H1 (cell line): ENCODE results near the gene QPCTL. TPM values are rescaled to one million over a fixed set of nuclear protein-coding genes. Genes with fewer than 3 reads are reported as not detected.

Experiments
- ASH2L ChIP-seq: fragments of 200-600, 300-600 bp; sonication (generic); IDR thresholded peaks from one replicate; pipeline ENCODE4 v1.7.1; 2017; ENCODE audit warnings: low read length
- BACH1 ChIP-seq: IDR thresholded peaks from 2 replicates; pipeline ENCODE4 v1.6.1; 2012; ENCODE audit warnings: low read length, improper control_type of control experiment
- JUN ChIP-seq: IDR thresholded peaks from 2 replicates; pipeline ENCODE4 v1.6.1; 2011; ENCODE audit warnings: low read depth, mild to moderate bottlenecking, improper control_type of control experiment, low read length
- KDM5A ChIP-seq: fragments of 200-600 bp; IDR thresholded peaks from 2 replicates; pipeline ENCODE4 v1.7.1; 2012; ENCODE audit warnings: mild to moderate bottlenecking, low read length, inconsistent platforms, mixed read lengths
- MAFK ChIP-seq: IDR thresholded peaks from 2 replicates; pipeline ENCODE4 v1.6.1; 2012; ENCODE audit warnings: low read depth, mild to moderate bottlenecking, improper control_type of control experiment, low read length
- RNF2 ChIP-seq: fragments of 200-900, 300-1000 bp; sonication (generic); IDR thresholded peaks from 2 replicates; pipeline ENCODE4 v1.7.1; 2016; ENCODE audit warnings: borderline replicate concordance, low read depth, mild to moderate bottlenecking, antibody characterized with exemption, low read length; ENCODE audit not compliant: poor library complexity, severe bottlenecking; ENCODE audit errors: missing control alignments
- SIN3A ChIP-seq, 2 experiments: IDR thresholded peaks in 1 of 2; conservative IDR thresholded peaks in 1 of 2; 2 replicates each; pipeline ENCODE4 v1.6.1; 2011 to 2012; ENCODE audit warnings: low read length in 2 of 2, improper control_type of control experiment in 1 of 2, low read depth in 1 of 2, mild to moderate bottlenecking in 1 of 2
- SIRT6 ChIP-seq: IDR thresholded peaks from one replicate; pipeline ENCODE4 v1.7.1; 2012; ENCODE audit warnings: low read length, inconsistent platforms
- SRF ChIP-seq: IDR thresholded peaks from 2 replicates; pipeline ENCODE4 v1.6.1; 2011; ENCODE audit warnings: mild to moderate bottlenecking, low read depth, low read length, moderate library complexity
- TBP ChIP-seq: IDR thresholded peaks from 2 replicates; pipeline ENCODE4 v1.6.1; 2011; ENCODE audit warnings: low read depth, low read length, improper control_type of control experiment
- polyA plus RNA-seq, 7 experiments: library from polyadenylated mRNA; depleted of rRNA in 3 of 7; stranded (reverse) in 5 of 7; unstranded in 2 of 7; fragments of >200 nt in 5 of 7; fragments of 200-250 nt in 2 of 7; gene quantifications; 1 replicate in 5 of 7; 2 replicates in 1 of 7; 4 replicates in 1 of 7; pipeline versions ENCODE4 v1.2.1 to v1.2.3, GENCODE V29; 2011 to 2013; ENCODE audit warnings: missing spikeins in 2 of 7, mixed read lengths in 2 of 7
- total RNA-seq: library from RNA; stranded (reverse); fragmentation: NEBNext Ultra II Directional; extraction: Animal tissue kit (Norgen Biotek cat#: 25700); gene quantifications from 2 replicates; pipeline ENCODE4 v1.2.1, GENCODE V29; 2021
- TF ChIP-seq, protein P1 (sequence below): fragments of 300-600 bp; sonication (generic); IDR thresholded peaks from 2 replicates; pipeline ENCODE4 v1.7.1; 2012; ENCODE audit warnings: low read length, moderate library complexity, mild to moderate bottlenecking, inconsistent platforms; ENCODE audit not compliant: insufficient replicate concordance

Gene QPCTL
- total and polyA plus RNA-seq, 2 of the 8 experiments (the other 6 are each of a cell fraction or from before 2014, with no cell fraction given), result 25.2 to 35.3 TPM

DNA sequence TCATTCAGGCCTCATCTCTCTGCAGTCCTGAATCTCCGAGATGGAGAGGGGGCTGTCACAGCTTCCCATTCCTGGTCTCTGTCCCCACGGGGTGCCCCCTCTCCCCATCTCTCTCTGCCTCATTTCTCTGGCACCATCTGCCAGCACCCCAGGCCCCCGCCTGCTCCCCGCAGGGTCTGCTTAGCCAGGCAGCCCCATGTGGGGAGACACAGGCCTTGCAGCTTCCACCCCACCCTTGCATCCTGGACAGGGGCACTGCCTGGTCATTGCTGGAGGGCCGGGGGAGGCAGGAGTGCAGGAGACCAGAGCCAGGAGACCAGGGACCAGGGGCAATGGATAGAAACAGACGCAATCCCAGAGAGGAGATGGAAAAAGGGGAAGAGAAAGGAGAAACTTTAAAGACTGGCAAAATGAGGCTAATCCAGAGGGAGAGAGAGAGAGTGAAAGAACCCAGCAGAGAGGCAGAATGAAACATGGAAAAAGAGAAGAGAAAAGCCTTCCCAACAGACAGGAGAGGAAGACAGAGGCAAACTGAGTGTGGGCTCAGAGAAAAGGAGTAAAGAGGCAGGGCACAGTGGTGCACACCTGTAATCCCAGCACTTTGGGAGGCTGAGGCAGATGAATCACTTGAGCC is 33.3 kb upstream of the QPCTL start (continued):
- TF ChIP-seq, protein P1, sequence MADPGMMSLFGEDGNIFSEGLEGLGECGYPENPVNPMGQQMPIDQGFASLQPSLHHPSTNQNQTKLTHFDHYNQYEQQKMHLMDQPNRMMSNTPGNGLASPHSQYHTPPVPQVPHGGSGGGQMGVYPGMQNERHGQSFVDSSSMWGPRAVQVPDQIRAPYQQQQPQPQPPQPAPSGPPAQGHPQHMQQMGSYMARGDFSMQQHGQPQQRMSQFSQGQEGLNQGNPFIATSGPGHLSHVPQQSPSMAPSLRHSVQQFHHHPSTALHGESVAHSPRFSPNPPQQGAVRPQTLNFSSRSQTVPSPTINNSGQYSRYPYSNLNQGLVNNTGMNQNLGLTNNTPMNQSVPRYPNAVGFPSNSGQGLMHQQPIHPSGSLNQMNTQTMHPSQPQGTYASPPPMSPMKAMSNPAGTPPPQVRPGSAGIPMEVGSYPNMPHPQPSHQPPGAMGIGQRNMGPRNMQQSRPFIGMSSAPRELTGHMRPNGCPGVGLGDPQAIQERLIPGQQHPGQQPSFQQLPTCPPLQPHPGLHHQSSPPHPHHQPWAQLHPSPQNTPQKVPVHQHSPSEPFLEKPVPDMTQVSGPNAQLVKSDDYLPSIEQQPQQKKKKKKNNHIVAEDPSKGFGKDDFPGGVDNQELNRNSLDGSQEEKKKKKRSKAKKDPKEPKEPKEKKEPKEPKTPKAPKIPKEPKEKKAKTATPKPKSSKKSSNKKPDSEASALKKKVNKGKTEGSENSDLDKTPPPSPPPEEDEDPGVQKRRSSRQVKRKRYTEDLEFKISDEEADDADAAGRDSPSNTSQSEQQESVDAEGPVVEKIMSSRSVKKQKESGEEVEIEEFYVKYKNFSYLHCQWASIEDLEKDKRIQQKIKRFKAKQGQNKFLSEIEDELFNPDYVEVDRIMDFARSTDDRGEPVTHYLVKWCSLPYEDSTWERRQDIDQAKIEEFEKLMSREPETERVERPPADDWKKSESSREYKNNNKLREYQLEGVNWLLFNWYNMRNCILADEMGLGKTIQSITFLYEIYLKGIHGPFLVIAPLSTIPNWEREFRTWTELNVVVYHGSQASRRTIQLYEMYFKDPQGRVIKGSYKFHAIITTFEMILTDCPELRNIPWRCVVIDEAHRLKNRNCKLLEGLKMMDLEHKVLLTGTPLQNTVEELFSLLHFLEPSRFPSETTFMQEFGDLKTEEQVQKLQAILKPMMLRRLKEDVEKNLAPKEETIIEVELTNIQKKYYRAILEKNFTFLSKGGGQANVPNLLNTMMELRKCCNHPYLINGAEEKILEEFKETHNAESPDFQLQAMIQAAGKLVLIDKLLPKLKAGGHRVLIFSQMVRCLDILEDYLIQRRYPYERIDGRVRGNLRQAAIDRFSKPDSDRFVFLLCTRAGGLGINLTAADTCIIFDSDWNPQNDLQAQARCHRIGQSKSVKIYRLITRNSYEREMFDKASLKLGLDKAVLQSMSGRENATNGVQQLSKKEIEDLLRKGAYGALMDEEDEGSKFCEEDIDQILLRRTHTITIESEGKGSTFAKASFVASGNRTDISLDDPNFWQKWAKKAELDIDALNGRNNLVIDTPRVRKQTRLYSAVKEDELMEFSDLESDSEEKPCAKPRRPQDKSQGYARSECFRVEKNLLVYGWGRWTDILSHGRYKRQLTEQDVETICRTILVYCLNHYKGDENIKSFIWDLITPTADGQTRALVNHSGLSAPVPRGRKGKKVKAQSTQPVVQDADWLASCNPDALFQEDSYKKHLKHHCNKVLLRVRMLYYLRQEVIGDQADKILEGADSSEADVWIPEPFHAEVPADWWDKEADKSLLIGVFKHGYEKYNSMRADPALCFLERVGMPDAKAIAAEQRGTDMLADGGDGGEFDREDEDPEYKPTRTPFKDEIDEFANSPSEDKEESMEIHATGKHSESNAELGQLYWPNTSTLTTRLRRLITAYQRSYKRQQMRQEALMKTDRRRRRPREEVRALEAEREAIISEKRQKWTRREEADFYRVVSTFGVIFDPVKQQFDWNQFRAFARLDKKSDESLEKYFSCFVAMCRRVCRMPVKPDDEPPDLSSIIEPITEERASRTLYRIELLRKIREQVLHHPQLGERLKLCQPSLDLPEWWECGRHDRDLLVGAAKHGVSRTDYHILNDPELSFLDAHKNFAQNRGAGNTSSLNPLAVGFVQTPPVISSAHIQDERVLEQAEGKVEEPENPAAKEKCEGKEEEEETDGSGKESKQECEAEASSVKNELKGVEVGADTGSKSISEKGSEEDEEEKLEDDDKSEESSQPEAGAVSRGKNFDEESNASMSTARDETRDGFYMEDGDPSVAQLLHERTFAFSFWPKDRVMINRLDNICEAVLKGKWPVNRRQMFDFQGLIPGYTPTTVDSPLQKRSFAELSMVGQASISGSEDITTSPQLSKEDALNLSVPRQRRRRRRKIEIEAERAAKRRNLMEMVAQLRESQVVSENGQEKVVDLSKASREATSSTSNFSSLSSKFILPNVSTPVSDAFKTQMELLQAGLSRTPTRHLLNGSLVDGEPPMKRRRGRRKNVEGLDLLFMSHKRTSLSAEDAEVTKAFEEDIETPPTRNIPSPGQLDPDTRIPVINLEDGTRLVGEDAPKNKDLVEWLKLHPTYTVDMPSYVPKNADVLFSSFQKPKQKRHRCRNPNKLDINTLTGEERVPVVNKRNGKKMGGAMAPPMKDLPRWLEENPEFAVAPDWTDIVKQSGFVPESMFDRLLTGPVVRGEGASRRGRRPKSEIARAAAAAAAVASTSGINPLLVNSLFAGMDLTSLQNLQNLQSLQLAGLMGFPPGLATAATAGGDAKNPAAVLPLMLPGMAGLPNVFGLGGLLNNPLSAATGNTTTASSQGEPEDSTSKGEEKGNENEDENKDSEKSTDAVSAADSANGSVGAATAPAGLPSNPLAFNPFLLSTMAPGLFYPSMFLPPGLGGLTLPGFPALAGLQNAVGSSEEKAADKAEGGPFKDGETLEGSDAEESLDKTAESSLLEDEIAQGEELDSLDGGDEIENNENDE, result no peak
- TF ChIP-seq KDM5A, result no peak
- no peak for TF ChIP-seq RNF2
- TF ChIP-seq MAFK, result no peak
- TF ChIP-seq ASH2L, result no peak
- TF ChIP-seq JUN, result no peak
- TF ChIP-seq BACH1, result no peak
- no peak for TF ChIP-seq SRF
- no peak for TF ChIP-seq TBP
- TF ChIP-seq SIN3A (conservative IDR thresholded peaks at IDR 0.05 in 1 of 2, IDR thresholded peaks at IDR 0.05 in 1 of 2; ENCODE audit: low read depth in 1 of 2, low read length in 2 of 2), result no peak
- TF ChIP-seq SIRT6, result no peak
